IPS-15b (cell line): ENCODE data around the gene MND1.

ENCODE experiments used
- H3K27me3 ChIP-seq: one replicate; pipeline ENCODE4 v1.6.1; 2013; ENCODE audit warnings: low read length; ENCODE audit not compliant: control insufficient read depth, insufficient read depth
- H3K36me3 ChIP-seq: one replicate; pipeline ENCODE4 v1.6.1; 2013; ENCODE audit warnings: low read length; ENCODE audit not compliant: control insufficient read depth, insufficient read depth
- H3K4me1 ChIP-seq: one replicate; pipeline ENCODE4 v1.6.1; 2013; ENCODE audit warnings: mild to moderate bottlenecking, low read length; ENCODE audit not compliant: control insufficient read depth, insufficient read depth
- H3K4me3 ChIP-seq: one replicate; pipeline ENCODE4 v1.5.1; 2013; ENCODE audit warnings: low read depth, low read length
- H3K9ac ChIP-seq: one replicate; pipeline ENCODE4 v1.6.1; 2013; ENCODE audit warnings: low read depth, mild to moderate bottlenecking, low read length
- H3K9me3 ChIP-seq: one replicate; pipeline ENCODE4 v1.6.1; 2013; ENCODE audit warnings: mild to moderate bottlenecking, low read length; ENCODE audit not compliant: control insufficient read depth, insufficient read depth

The MND1 gene

GRCh38 chr4:153327247-153327646 is 17.2 kb upstream of the MND1 start:
- Histone ChIP-seq H3K9me3 (no peaks in the 10 kb centered on the region), H3K27me3 (no peaks in the 10 kb centered on the region), H3K9ac (no peak overlapping the region), H3K4me3 (no peak overlapping the region), H3K36me3 (peaks cover 2% of the 10 kb centered on the region), H3K4me1 (no peaks in the 10 kb centered on the region)

DNA sequence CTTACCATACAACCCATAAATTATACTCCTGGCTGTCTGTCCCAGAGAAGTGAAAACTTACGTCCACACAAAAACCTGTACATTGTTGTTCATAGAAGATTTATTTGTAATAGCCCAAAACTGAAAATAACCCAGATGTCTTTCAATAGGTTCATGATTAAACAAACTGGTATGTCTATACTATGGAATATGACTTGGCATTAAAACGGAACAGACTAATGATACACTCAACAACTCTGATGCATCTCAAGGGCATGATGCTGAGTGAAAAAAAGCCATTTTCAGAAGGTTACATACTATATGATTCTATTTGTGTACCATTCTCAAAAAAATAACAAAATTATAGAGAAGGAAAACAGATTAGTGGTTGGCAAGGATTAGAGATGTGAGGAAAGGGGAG is 11.6 kb upstream of the MND1 start:
- Histone ChIP-seq H3K4me1 (peaks cover 3% of the 10 kb centered on the region), H3K27me3 (no peaks in the 10 kb centered on the region), H3K9ac (no peak overlapping the region), H3K36me3 (no peaks in the 10 kb centered on the region), H3K9me3 (no peaks in the 10 kb centered on the region), H3K4me3 (no peak overlapping the region)

- Histone ChIP-seq H3K9me3 (no peaks in the 10 kb centered on the region), H3K9ac (no peak overlapping the region), H3K4me1 (peaks cover 3% of the 10 kb centered on the region), H3K27me3 (no peaks in the 10 kb centered on the region), H3K4me3 (no peak overlapping the region), H3K36me3 (no peaks in the 10 kb centered on the region)
Measured at GRCh38 chr4:153333874-153334273, 10.6 kb upstream of the MND1 start.

DNA sequence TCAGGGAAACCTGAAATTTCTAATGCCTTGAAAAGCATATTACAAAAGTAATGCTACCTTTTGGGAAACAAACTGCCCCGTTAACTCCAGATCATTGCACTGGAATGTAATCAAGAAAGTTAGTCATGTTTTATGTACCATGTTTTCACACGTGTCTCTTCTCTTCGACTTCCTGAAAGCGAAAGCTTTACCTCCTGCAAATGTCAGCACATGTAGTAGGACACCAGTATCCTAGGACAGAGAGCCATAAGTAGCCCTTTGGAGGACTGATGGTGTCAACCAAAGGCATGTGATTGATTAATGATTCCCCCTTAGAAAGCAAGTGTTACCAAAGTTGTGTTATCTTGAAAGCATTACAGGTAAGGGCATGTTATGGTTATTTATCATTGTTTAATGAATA is 8.8 kb upstream of the MND1 start:
- Histone ChIP-seq H3K9me3 (no peaks in the 10 kb centered on the region), H3K4me1 (peaks cover 3% of the 10 kb centered on the region), H3K36me3 (no peaks in the 10 kb centered on the region), H3K9ac (no peak overlapping the region), H3K27me3 (no peaks in the 10 kb centered on the region), H3K4me3 (no peak overlapping the region)

GRCh38 chr4:153337686-153338085 is 6.8 kb upstream of the MND1 start:
- Histone ChIP-seq H3K27me3 (no peaks in the 10 kb centered on the region), H3K9me3 (no peaks in the 10 kb centered on the region), H3K4me1 (peaks cover 3% of the 10 kb centered on the region), H3K9ac (no peak overlapping the region), H3K4me3 (no peak overlapping the region), H3K36me3 (no peaks in the 10 kb centered on the region)

GRCh38 chr4:153341575-153342090 is 2.9 kb upstream of the MND1 start:
- no peaks in the 10 kb centered on the region for H3K27me3 ChIP-seq
- no peak overlapping the region for H3K9ac ChIP-seq
- H3K4me3 ChIP-seq: no peak overlapping the region
- no peaks in the 10 kb centered on the region for H3K9me3 ChIP-seq
- H3K4me1 ChIP-seq: no peaks in the 10 kb centered on the region
- no peaks in the 10 kb centered on the region for H3K36me3 ChIP-seq

DNA sequence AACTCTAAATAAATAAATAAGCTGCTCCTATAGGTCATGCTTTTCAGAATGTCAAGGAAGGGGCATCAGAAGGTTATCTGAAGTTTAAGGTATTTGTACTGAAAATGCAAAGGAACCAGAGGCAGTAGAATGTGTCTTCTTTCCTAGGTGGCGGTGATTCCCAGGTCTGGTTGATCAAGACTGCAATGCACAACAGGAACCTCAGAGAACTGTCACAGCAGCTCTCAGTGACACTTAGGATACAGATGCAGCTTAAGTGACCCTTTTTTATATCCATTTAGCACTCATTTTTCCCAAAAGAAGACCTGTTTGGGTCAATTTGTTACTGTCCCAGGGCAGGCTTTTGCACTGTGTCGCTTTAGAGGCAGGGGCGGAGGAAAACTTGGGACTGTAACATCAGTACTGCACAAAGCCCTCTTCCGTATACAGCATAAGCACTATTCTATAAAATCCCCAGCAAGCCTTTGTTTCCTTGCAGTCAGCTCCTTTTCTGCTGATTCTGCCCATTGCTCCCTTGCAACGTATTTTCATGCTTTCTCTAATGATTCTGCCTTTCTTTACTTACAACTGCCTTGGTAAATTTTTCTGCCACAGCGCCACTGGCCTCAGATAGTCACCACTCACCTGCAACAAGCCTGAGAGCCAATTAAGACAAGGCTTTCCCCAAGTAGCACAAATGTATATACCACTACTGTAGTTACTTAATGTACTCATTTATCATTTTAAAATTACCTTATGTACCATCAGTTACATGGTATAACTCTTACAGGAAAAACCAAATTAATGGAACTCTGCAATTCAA is 1.5 kb upstream of the MND1 start:
- no peak overlapping the region for H3K9ac ChIP-seq
- H3K27me3 ChIP-seq: no peaks in the 10 kb centered on the region
- H3K36me3 ChIP-seq: no peaks in the 10 kb centered on the region
- no peaks in the 10 kb centered on the region for H3K4me1 ChIP-seq
- no peak overlapping the region for H3K4me3 ChIP-seq
- H3K9me3 ChIP-seq: no peaks in the 10 kb centered on the region

- Histone ChIP-seq H3K27me3 (no peaks in the 10 kb centered on the region), H3K9ac (peak overlapping the region; percentile 96), H3K4me1 (no peaks in the 10 kb centered on the region)
Measured at GRCh38 chr4:153345012-153345981, 809 bp downstream of the MND1 start.

DNA sequence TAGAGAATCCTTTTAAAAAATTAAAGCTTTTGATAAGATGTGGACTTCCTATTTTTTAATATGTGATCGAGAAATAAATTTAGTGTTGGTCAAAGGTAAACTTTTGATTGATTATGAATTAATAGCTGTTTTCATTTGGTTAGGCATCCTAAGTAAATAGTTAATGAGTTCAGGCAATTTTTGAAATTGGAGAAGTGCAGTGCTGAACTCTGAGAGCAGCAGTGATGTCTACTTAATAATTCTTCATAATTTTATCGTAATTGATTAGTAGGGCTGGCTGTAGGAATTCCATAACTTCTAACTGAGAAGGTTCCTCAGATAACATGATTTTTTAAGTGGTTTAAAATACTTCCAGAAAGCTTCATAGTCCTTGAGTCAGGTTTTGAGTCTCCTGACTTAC is 1.5 kb downstream of the MND1 start:
- Histone ChIP-seq H3K9ac (peak overlapping the region; percentile 96), H3K27me3 (no peaks in the 10 kb centered on the region), H3K9me3 (no peaks in the 10 kb centered on the region), H3K4me1 (no peaks in the 10 kb centered on the region), H3K4me3 (peak overlapping the region; percentile 81), H3K36me3 (no peaks in the 10 kb centered on the region)

More at GRCh38 chr4:153345012-153345981, 809 bp downstream of the MND1 start:
- no peaks in the 10 kb centered on the region for H3K36me3 ChIP-seq
- H3K4me3 ChIP-seq: peak overlapping the region; percentile 81
- no peaks in the 10 kb centered on the region for H3K9me3 ChIP-seq

DNA sequence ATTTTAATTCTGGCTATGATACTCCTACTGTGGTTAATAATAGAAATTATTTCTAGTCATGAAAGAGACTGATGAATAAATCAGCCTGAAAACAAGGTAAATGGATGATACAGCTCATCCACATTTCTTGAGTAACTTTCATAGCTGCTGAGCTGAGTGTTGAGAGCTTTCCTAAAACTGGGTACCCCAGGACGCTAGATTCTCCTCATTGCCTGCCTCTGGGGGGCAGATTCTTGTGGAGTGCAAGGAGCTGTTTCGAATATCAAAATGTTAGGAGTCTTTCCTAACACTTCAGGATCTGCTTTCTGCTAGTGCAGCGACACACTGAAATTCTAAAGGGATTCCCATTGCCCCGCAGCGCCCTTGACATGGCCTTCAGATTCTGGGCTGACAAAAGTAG is 2.1 kb downstream of the MND1 start:
- Histone ChIP-seq H3K9me3 (no peaks in the 10 kb centered on the region), H3K27me3 (no peaks in the 10 kb centered on the region), H3K4me1 (no peaks in the 10 kb centered on the region), H3K36me3 (no peaks in the 10 kb centered on the region), H3K9ac (no peak overlapping the region), H3K4me3 (no peak overlapping the region)

- Histone ChIP-seq H3K27me3 (no peaks in the 10 kb centered on the region), H3K4me1 (no peaks in the 10 kb centered on the region), H3K4me3 (no peak overlapping the region), H3K9me3 (no peaks in the 10 kb centered on the region), H3K9ac (no peak overlapping the region), H3K36me3 (no peaks in the 10 kb centered on the region)
Measured at GRCh38 chr4:153347117-153347516, 2.6 kb downstream of the MND1 start.
